ENCODE measurements around the gene GCN1. TPM values are rescaled to one million over a fixed set of nuclear protein-coding genes. Genes with fewer than 3 reads are reported as not detected.
A peak's percentile ranks its signal among the peaks of the same experiment; 100 is the strongest.

The GCN1 gene
- total RNA-seq, 2 experiments from 2014 or later = 217 to 343 TPM

- Histone ChIP-seq H3K4me1 (ENCODE audit: insufficient read depth, low read length, poor library complexity, severe bottlenecking) (peaks cover 43% of the 10 kb centered on the region), H2AFZ (ENCODE audit: low read length) (no peak overlapping the region), H3K9me2 (ENCODE audit: insufficient read depth, low read length) (no peaks in the 10 kb centered on the region), H3K4me2 (ENCODE audit: low read length) (peak overlapping the region; percentile 50), H3K79me2 (ENCODE audit: insufficient read depth, low read depth, low read length) (peaks cover 7% of the 10 kb centered on the region; the same call in 1 of the 2 replicates), H3K36me3 (ENCODE audit: insufficient read depth, low read length) (peaks cover 94% of the 10 kb centered on the region), H3K4me3 (ENCODE audit: low read depth, low read length, poor library complexity, severe bottlenecking) (peak overlapping the region; percentile 0), H4K20me1 (ENCODE audit: insufficient read depth, low read length) (no peaks in the 10 kb centered on the region), H3K9me3 (ENCODE audit: low read length) (0 out of 2 replicates have a peak, but pooled peaks cover 6% of the 10 kb centered on the region), H3K27ac (ENCODE audit: low read depth, low read length, poor library complexity, severe bottlenecking) (peak overlapping the region; percentile 83)
- intact Hi-C loops (cut with micrococcal nuclease; ENCODE audit: unreplicated experiment) = loop anchor here (2.0 to 5.0 kb wide), 3 partner anchors 33 to 49 kb away; partner anchors contain the start of gene RPLP0
- TF ChIP-seq EZH2phosphoT487 (IDR thresholded peaks at IDR 0.05; ENCODE audit: borderline replicate concordance, low read depth, low read length) (no peak), CTCF (conservative IDR thresholded peaks at IDR 0.05; ENCODE audit: low read length) (no peak)
- no TSS peak for BruUV-seq (replicated peaks)
- DNase-seq (ENCODE audit: low spot score) = peak; percentile 34
- POLR2A ChIA-PET = interaction anchor here (0.6 to 6.2 kb wide), 19 partner anchors 9 to 356 kb away, joined by 3 to 91 read pairs (median 5); partner anchors contain the start of genes RNU4-1, RNU4-2 and RPLP0
- CTCF ChIA-PET (ENCODE audit: unreplicated experiment) = interaction anchor here (0.5 to 1.0 kb wide), 8 partner anchors 21 to 263 kb away, joined by 3 to 14 read pairs (median 6); partner anchors contain the start of gene RPLP0
These were observed 26.9 kb downstream of the GCN1 start for GRCh38 chr12:120167529-120168095.

DNA sequence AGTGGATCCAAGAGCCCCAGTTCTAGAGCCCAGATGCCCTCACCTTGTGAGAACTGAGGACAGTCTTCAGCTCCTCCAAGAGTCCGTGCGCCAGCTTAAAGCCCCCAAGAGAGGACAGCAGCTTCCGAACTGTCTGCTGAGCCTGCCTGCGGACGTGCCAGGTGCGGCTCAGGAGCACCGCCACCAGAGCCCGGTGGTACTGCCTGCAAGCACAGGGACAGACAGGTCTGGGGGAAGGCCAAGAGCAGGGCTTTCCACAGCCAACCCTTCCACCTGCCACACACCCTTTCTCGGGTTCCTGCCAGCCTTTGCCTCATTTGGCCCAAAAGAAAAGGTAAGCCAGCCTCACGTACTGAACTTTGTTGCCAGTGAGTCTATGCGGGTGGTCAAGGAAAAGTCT lies 30.2 kb downstream of the GCN1 start:
- no TSS peak for BruUV-seq (replicated peaks)
- TF ChIP-seq CTCF (conservative IDR thresholded peaks at IDR 0.05; ENCODE audit: low read length) (no peak), EZH2phosphoT487 (IDR thresholded peaks at IDR 0.05; ENCODE audit: borderline replicate concordance, low read depth, low read length) (no peak)
- Histone ChIP-seq H3K4me2 (ENCODE audit: low read length) (no peak overlapping the region), H3K9me3 (ENCODE audit: low read length) (0 out of 2 replicates have a peak, but pooled peaks cover 6% of the 10 kb centered on the region), H4K20me1 (ENCODE audit: insufficient read depth, low read length) (no peaks in the 10 kb centered on the region), H3K27ac (ENCODE audit: low read depth, low read length, poor library complexity, severe bottlenecking) (peak overlapping the region; percentile 60), H2AFZ (ENCODE audit: low read length) (no peak overlapping the region), H3K79me2 (ENCODE audit: insufficient read depth, low read depth, low read length) (peaks cover 7% of the 10 kb centered on the region; the same call in 1 of the 2 replicates), H3K9me2 (ENCODE audit: insufficient read depth, low read length) (no peaks in the 10 kb centered on the region), H3K4me1 (ENCODE audit: insufficient read depth, low read length, poor library complexity, severe bottlenecking) (peaks cover 43% of the 10 kb centered on the region), H3K36me3 (ENCODE audit: insufficient read depth, low read length) (peaks cover 94% of the 10 kb centered on the region), H3K4me3 (ENCODE audit: low read depth, low read length, poor library complexity, severe bottlenecking) (no peak overlapping the region)
- DNase-seq (ENCODE audit: low spot score) = no peak
- POLR2A ChIA-PET = interaction anchor here (1.0 to 6.2 kb wide), 5 partner anchors 26 to 127 kb away, joined by 3 to 91 read pairs (median 4); partner anchors contain the start of gene RPLP0
- CTCF ChIA-PET (ENCODE audit: unreplicated experiment) = no interaction called here
- intact Hi-C loops (cut with micrococcal nuclease; ENCODE audit: unreplicated experiment) = no loop called here

DNA sequence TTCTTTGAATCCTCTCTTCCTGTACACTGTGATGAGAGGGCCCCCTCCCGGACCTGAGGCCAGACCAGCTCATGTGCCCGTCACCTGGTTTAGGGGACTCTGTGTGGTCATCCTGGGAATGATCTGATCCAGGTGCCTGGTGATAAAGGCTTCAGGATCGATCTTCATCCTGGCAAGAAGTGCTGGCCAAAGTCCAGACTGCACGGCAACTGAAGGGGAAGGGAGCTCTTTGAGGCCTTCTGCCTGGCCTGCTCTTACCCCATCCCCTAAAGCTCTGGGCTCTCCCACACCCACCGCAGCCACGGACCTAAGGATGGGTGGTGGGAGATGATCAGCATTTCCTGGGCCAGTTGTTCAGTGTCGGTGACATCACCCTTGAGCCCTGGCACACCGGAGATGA lies 31.8 kb downstream of the GCN1 start:
- intact Hi-C loops (cut with micrococcal nuclease; ENCODE audit: unreplicated experiment) = no loop called here
- DNase-seq (ENCODE audit: low spot score) = no peak
- Histone ChIP-seq H3K79me2 (ENCODE audit: insufficient read depth, low read depth, low read length) (peaks cover 7% of the 10 kb centered on the region; the same call in 1 of the 2 replicates), H3K9me2 (ENCODE audit: insufficient read depth, low read length) (no peaks in the 10 kb centered on the region), H3K4me1 (ENCODE audit: insufficient read depth, low read length, poor library complexity, severe bottlenecking) (peaks cover 33% of the 10 kb centered on the region), H3K27ac (ENCODE audit: low read depth, low read length, poor library complexity, severe bottlenecking) (no peak overlapping the region), H3K9me3 (ENCODE audit: low read length) (0 out of 2 replicates have a peak, but pooled peaks cover 6% of the 10 kb centered on the region), H4K20me1 (ENCODE audit: insufficient read depth, low read length) (no peaks in the 10 kb centered on the region), H3K36me3 (ENCODE audit: insufficient read depth, low read length) (peaks cover 94% of the 10 kb centered on the region), H2AFZ (ENCODE audit: low read length) (no peak overlapping the region), H3K4me3 (ENCODE audit: low read depth, low read length, poor library complexity, severe bottlenecking) (no peak overlapping the region), H3K4me2 (ENCODE audit: low read length) (no peak overlapping the region)
- ChIA-PET POLR2A (no interaction called here), CTCF (ENCODE audit: unreplicated experiment) (no interaction called here)
- BruUV-seq (replicated peaks) = no TSS peak
- TF ChIP-seq CTCF (conservative IDR thresholded peaks at IDR 0.05; ENCODE audit: low read length) = no peak
- no peak for TF ChIP-seq EZH2phosphoT487 (IDR thresholded peaks at IDR 0.05; ENCODE audit: borderline replicate concordance, low read depth, low read length)

Data from OCI-LY7 (cell line).